ENCODE data around the gene PTPRD.

The PTPRD gene

GRCh38 chr9:8780386-8780785, 1832.4 kb downstream of the PTPRD start:
- H3K4me3 ChIP-seq (ENCODE audit: low read length), result no peak overlapping the region
- no peak for DNase-seq (ENCODE audit: low read depth, low spot score)

- no peak overlapping the region for H3K4me3 ChIP-seq (ENCODE audit: low read length)
- no peak for DNase-seq (ENCODE audit: low read depth, low spot score)
These were observed 1833.3 kb downstream of the PTPRD start for GRCh38 chr9:8779478-8779877.

DNA sequence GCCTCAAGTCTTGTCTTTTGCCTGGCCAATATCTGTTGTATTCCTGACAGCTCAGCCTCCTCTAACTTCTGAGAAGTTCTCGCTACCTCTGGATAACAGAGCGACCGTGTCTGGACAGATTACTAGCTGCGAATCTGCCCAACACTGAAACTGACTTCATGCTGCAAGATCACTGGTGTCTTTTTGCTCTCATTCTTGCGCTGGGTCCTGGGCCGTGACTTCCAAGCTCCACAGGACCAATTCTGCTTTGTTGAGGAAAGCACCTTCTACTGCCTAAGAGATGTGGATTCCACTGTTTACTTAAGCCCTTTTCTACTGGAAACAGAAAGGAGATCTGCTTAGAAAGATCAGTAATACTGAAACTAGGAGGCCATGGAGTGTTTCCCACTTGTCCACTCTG, 1834.4 kb downstream of the PTPRD start:
- no peak overlapping the region for H3K4me3 ChIP-seq (ENCODE audit: low read length)
- no peak for DNase-seq (ENCODE audit: low read depth, low spot score)

- no peak overlapping the region for H3K4me3 ChIP-seq (ENCODE audit: low read length)
- no peak for DNase-seq (ENCODE audit: low read depth, low spot score)
These were observed 1840.5 kb downstream of the PTPRD start for GRCh38 chr9:8772302-8772701.

DNA sequence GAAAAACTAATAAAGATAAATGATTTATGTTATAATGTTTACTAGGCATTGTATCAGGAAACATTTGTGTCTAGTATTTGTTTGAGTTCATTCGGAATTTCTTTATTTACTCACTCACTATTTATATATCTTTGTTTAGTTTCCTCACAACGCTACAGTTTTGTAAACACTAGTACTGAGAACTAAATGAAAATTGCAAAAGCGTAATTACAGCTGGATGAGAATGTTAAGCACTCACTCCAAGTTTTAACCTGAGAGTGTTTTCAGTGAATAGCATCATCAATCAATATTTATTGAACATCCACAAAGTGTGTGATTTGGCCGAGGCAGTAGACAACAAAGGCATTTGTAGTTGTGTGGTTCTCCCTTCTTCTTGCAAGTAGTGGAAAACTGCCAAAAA, 1843.6 kb downstream of the PTPRD start:
- no peak overlapping the region for H3K4me3 ChIP-seq (ENCODE audit: low read length)
- DNase-seq (ENCODE audit: low read depth, low spot score), result no peak

DNA sequence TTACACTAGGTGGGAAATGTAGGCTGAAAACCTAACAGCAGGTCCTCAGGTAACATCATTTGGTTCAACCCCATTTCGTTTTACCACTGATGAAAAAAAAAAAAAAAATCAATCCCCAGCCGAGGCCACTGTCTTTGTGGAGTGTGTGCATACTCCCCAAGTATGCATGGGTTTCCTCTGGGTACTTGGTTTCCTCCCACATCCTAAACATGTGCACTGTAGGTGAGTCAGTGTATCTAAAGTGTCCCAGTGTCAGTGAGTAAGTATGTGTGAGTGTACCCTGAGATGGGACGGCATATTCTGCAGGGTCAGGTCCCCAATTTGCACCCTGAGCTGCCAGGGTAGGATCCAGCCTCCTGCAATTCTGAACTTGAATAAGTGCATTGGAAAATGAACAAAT, 1846.7 kb downstream of the PTPRD start:
- DNase-seq (ENCODE audit: low read depth, low spot score), result no peak
- no peak overlapping the region for H3K4me3 ChIP-seq (ENCODE audit: low read length)

DNA sequence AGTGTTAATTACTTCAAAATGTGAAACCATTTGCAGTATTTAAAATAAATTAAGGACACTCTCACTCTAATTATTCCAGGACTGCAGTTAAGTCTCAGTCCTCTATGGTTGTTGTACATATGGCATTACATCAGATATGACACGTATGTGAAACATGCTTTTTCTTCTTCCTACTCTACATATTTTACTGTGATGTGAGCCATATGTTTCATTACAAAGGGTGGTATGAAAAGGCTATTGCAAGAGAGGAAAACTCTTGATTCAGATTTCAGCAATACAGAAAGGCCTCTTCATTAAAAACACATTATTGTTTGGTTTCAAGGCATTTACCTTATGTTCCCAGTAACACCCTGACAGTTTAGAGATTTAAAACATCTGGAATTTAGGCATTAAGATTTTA, 1848.8 kb downstream of the PTPRD start:
- no peak for DNase-seq (ENCODE audit: low read depth, low spot score)
- H3K4me3 ChIP-seq (ENCODE audit: low read length), result no peak overlapping the region

DNA sequence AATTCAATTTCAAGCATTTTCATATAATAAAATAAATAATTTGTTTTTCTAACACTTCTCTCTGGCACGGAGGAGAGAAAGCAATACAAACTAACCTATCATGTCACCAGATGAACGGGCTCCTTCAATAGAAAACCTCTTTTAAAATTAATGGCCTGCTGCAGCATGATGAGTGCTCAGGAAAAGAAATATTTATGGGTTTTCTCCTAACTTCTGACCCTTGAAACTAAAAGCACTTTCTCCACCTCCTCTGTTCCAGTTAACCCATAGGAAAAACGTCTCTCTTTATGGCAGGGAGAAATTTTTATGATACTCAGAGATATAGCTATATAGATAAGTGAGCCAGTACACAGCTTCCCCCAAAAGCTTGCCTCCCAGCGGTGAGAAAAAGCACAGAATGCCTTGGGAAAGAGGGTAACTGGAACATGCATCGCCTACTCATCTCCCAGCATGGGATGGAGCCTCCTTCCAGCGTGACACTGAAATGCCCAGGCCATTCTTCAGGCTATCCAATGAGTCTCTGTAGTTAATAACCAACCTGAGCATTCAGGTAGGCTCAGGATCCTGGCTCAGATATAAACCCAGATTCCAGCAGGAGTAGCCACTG, 1850.2 kb downstream of the PTPRD start:
- no peak overlapping the region for H3K4me3 ChIP-seq (ENCODE audit: low read length)
- DNase-seq (ENCODE audit: low read depth, low spot score), result no peak

DNA sequence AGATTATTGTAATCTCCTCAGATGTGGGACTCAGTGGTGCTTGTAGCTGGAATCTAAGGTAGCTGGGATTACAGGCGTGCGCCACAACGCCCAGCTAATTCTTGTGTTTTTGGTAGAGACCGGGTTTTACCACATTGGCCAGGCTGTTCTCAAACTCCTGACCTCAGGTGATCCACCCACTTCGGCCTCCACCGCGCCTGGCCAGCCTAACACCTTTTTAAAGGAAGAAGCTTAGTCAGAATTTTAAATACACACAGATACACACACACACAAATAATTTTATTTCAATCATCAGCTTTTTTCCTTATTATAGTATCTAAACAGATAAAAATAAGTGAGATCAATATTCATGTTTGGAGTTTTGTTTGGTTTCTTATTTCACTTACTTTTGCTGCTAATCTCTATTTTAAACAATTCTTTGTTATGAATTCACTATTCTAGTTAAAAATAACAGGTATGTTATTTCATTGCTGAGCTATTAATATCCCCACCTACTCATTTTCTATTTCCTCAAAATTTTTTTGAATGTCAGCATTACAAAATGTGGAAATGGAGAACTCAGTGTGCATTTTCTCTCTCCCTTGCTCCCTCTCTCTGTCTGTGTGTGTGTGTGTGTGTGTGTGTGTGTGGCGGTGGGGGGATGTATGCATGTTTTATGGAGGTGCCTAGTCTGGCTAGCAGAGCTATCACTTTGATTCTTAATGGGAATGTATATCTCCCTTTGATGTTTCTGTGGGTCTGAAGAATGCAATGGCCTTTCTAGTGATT, 1852.6 kb downstream of the PTPRD start:
- H3K4me3 ChIP-seq (ENCODE audit: low read length), result no peak overlapping the region
- no peak for DNase-seq (ENCODE audit: low read depth, low spot score)

DNA sequence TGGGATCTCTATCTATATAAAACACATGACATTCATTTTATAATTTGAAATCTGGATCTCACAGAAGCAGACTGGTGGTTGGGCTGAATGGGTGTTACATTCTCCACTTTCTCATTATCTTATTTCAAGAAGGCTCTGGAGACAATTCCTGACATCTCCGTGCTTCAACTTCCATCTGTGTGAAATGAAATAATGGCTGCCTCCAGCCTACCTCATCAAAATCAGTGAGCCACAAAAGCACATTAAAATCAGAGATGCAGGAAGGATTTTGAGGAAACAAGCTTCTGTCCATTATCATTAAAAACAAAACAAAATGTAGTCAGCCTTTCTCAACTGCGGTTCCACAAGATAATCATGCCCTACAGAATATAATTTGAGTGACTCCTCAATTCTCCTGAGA, 1854.9 kb downstream of the PTPRD start:
- H3K4me3 ChIP-seq (ENCODE audit: low read length), result no peak overlapping the region

GRCh38 chr9:8754751-8755150, 1858.1 kb downstream of the PTPRD start:
- no peak for DNase-seq (ENCODE audit: low read depth, low spot score)
- no peak overlapping the region for H3K4me3 ChIP-seq (ENCODE audit: low read length)

More for the DNA sequence above, 1854.9 kb downstream of the PTPRD start:
- DNase-seq (ENCODE audit: low read depth, low spot score), result no peak

GRCh38 chr9:8751406-8751930, 1861.3 kb downstream of the PTPRD start:
- no peak for DNase-seq (ENCODE audit: low read depth, low spot score)
- H3K4me3 ChIP-seq (ENCODE audit: low read length), result no peak overlapping the region

DNA sequence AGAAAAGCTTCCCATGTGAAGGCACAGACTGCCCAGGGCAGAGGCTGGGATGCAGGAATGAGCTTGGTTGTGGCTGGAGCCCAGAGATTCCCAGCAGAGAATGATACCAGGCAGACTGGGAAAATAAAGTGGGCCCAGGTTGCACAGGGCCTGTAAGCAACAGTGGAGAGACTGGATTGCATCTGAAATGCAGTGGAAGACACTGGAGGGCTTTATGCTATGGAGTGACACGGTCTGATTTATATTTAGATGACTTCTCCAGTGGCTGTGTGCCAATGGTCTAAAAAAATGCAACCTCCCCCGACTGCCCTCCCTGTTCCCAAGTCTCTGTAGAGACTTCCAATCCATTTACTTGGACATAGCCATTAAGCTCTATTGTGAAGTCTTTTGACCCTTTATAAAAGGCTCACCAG, 1862.2 kb downstream of the PTPRD start:
- no peak for DNase-seq (ENCODE audit: low read depth, low spot score)
- H3K4me3 ChIP-seq (ENCODE audit: low read length), result no peak overlapping the region

- DNase-seq (ENCODE audit: low read depth, low spot score), result no peak
- H3K4me3 ChIP-seq (ENCODE audit: low read length), result no peak overlapping the region
These were observed 1867.5 kb downstream of the PTPRD start for GRCh38 chr9:8745347-8745746.

- no peak for DNase-seq (ENCODE audit: low read depth, low spot score)
These were observed 1873.9 kb downstream of the PTPRD start for GRCh38 chr9:8738945-8739344.

GRCh38 chr9:8736805-8737204, 1876.0 kb downstream of the PTPRD start:
- DNase-seq (ENCODE audit: low read depth, low spot score), result no peak
- no peak overlapping the region for H3K4me3 ChIP-seq (ENCODE audit: low read length)

More at GRCh38 chr9:8738945-8739344, 1873.9 kb downstream of the PTPRD start:
- H3K4me3 ChIP-seq (ENCODE audit: low read length), result no peak overlapping the region

GRCh38 chr9:8734760-8735159, 1878.0 kb downstream of the PTPRD start:
- no peak for DNase-seq (ENCODE audit: low read depth, low spot score)
- no peak overlapping the region for H3K4me3 ChIP-seq (ENCODE audit: low read length)

DNA sequence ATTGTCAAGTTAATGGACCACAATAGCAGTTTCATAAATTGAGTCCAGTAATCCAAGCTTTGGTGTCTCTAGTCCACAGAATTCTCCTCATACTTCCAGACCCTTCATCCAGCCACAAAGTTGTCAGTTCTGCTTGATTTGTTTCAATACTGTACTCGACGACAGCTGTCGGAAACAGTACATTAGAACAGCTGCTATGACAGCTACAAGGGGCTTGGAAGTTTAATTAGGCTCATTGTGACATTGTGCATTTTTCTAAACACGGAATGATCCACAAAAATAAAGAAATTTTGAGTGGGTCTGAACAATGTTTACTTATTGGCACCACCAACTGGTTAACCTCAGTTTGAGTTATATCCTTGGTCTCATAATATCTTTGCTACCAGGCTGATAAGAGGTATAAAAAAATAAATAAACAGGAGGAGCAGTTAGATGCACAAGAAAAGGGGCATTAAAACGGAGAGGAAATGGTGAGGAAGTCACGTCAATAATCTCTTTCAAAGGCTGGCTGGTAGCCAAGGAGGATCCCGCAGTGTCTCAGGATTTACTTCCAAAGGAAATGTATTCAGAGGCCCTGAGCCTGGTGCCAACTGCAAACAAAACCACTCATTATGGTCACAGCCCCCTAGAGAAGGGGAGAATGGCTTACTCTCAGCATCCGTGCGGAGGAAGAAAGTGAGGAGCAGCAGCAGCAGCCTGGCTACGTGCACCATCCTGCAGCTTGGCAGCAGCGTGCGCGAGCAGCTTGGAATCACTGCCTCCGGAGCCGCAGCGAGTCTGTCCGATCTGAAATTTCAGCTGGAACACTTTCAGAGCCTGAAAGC, 1879.5 kb downstream of the PTPRD start:
- no peak for DNase-seq (ENCODE audit: low read depth, low spot score)

GRCh38 chr9:8732367-8733075, 1880.3 kb downstream of the PTPRD start:
- H3K4me3 ChIP-seq (ENCODE audit: low read length), result no peak overlapping the region
- DNase-seq (ENCODE audit: low read depth, low spot score), result no peak

More for the DNA sequence above, 1879.5 kb downstream of the PTPRD start:
- no peak overlapping the region for H3K4me3 ChIP-seq (ENCODE audit: low read length)
